ENCODE data around the gene ACOT12. TPM values are rescaled to one million over a fixed set of nuclear protein-coding genes. Genes with fewer than 3 reads are reported as not detected.

Gene ACOT12
- total RNA-seq, 4 donors from 2014 or later = 0.55 TPM; not detected in 3

DNA sequence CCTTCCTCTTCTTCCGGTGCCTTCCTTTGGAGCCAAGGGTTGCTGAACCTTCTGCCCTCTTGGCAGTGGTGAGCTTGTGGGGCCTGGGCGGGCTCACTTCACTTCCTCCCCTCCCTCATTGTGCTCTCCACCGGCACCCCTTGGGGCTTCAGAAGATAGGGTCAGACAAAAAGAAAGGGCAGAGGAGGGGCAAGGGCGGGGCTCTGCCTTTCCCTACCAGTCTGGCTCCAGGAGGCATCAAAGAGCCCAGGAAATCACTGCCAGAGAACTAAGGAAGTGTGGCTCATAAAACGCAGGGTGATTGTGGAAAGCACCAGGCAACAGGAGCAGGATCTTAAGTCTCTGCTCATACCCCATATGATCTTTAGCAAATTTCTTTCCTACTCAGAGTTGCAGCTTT lies 34.8 kb downstream of the ACOT12 start:
- Histone ChIP-seq H3K4me1 (no peaks in the 10 kb centered on the region), H3K4me3 (no peak overlapping the region), H3K9me3 (no peaks in the 10 kb centered on the region), H3K36me3 (no peaks in the 10 kb centered on the region), H3K27me3 (no peaks in the 10 kb centered on the region), H3K27ac (no peak overlapping the region)
- intact Hi-C loops (cut with DNase I; ENCODE audit: low total_unique reads) = no loop called here
- DNase-seq = no peak
- TF ChIP-seq, protein P1, sequence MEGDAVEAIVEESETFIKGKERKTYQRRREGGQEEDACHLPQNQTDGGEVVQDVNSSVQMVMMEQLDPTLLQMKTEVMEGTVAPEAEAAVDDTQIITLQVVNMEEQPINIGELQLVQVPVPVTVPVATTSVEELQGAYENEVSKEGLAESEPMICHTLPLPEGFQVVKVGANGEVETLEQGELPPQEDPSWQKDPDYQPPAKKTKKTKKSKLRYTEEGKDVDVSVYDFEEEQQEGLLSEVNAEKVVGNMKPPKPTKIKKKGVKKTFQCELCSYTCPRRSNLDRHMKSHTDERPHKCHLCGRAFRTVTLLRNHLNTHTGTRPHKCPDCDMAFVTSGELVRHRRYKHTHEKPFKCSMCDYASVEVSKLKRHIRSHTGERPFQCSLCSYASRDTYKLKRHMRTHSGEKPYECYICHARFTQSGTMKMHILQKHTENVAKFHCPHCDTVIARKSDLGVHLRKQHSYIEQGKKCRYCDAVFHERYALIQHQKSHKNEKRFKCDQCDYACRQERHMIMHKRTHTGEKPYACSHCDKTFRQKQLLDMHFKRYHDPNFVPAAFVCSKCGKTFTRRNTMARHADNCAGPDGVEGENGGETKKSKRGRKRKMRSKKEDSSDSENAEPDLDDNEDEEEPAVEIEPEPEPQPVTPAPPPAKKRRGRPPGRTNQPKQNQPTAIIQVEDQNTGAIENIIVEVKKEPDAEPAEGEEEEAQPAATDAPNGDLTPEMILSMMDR (IDR thresholded peaks at IDR 0.05) = no peak
- no peak for TF ChIP-seq POLR2A (IDR thresholded peaks at IDR 0.05)

DNA sequence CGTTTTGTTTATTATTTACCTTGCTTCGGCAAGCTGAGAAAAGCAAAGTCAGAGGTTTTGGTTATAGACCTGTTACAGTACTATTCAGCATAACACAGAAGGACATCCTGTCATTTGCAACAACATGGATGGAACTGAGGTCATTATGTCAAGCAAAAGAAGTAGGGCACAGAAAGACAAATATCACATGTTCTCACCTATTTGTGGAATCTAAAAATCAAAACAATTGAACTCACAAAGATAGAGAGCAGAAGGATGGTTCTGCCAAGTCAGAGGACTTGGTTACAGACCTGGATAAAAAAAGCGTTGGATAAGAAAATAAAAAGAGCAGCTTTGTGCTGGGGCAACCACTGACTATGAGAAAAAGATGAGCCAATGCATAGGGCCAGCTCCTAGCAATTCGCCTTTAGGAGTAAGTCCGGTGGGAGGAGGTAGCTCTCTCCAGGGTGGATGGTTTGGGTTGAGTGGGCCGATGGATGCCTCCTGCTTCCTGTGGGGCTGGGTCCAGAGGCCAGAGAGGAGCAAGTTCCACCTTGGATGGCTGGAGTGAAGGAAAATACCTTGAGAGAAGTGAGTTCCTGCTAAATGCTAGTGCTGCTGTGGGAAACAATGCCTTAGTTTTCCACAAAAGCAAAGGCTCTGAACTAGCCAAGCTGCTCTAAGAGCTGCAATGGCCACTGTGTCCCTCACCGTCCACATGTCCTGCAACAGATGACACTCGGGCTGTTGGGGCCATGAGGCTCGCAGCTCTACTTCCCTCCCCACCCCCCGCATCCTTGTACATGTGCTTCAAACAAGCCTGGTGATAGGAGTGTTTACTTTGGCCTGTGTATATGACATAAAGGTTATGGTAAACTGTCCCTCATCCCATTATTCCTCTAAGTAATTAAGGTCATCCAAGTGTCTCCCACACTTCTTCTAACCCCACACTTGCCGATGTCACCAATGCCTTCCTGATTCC lies 38.4 kb downstream of the ACOT12 start:
- no peak for DNase-seq
- intact Hi-C loops (cut with DNase I; ENCODE audit: low total_unique reads) = no loop called here
- H3K27me3 ChIP-seq = no peaks in the 10 kb centered on the region
- H3K9me3 ChIP-seq = no peaks in the 10 kb centered on the region
- H3K36me3 ChIP-seq = no peaks in the 10 kb centered on the region
- no peak overlapping the region for H3K27ac ChIP-seq
- no peak overlapping the region for H3K4me3 ChIP-seq
- no peaks in the 10 kb centered on the region for H3K4me1 ChIP-seq
- TF ChIP-seq, protein P1 (IDR thresholded peaks at IDR 0.05) = no peak
- TF ChIP-seq POLR2A (IDR thresholded peaks at IDR 0.05) = no peak

DNA sequence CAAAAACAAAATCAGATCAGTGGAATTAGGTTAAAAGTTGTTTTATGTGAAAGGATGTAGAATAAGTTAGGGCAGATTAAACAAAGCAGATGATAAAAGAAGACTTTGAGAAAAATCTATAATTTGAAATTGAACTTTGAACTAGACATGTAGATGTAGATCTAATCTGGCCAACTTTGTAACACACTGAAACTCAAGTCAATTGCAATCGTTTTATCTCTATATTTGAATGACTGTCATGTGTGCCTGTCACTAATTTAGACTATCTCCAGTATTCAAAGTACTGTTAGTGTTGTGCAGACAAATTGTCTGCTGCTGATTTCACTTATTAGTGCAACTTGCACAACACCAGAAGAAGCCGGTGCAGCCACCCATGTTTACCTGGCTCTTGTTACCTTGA lies 39.8 kb downstream of the ACOT12 start:
- TF ChIP-seq, protein P1 (IDR thresholded peaks at IDR 0.05) = no peak
- no peak for TF ChIP-seq POLR2A (IDR thresholded peaks at IDR 0.05)
- Histone ChIP-seq H3K36me3 (no peaks in the 10 kb centered on the region), H3K4me3 (no peak overlapping the region), H3K27me3 (no peaks in the 10 kb centered on the region), H3K9me3 (no peaks in the 10 kb centered on the region), H3K27ac (no peak overlapping the region), H3K4me1 (no peaks in the 10 kb centered on the region)
- DNase-seq = no peak
- intact Hi-C loops (cut with DNase I; ENCODE audit: low total_unique reads) = no loop called here

DNA sequence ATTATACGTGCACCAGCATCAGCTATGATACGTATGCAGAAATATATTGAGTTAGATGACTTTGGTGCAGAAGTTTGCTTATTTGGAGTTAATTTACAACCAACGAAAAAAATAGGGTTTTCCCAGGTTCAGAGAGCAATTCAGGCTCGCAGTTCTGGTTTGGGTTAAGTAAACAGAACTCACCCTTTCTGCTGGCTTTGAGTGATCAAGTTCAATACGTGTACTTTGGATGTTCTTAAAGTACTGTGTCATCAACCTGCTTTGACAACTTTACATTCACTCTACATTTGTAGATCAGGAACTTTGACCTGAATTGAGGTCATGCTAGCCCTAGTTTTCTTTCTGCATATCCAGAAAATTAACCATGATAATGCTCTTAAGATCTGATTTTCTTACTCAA lies 40.7 kb downstream of the ACOT12 start:
- H3K36me3 ChIP-seq = no peaks in the 10 kb centered on the region
- intact Hi-C loops (cut with DNase I; ENCODE audit: low total_unique reads) = no loop called here
- H3K27ac ChIP-seq = no peak overlapping the region
- no peak overlapping the region for H3K4me3 ChIP-seq
- H3K9me3 ChIP-seq = no peaks in the 10 kb centered on the region
- no peak for TF ChIP-seq POLR2A (IDR thresholded peaks at IDR 0.05)
- TF ChIP-seq, protein P1 (IDR thresholded peaks at IDR 0.05) = no peak
- no peaks in the 10 kb centered on the region for H3K4me1 ChIP-seq
- no peak for DNase-seq
- H3K27me3 ChIP-seq = no peaks in the 10 kb centered on the region

DNA sequence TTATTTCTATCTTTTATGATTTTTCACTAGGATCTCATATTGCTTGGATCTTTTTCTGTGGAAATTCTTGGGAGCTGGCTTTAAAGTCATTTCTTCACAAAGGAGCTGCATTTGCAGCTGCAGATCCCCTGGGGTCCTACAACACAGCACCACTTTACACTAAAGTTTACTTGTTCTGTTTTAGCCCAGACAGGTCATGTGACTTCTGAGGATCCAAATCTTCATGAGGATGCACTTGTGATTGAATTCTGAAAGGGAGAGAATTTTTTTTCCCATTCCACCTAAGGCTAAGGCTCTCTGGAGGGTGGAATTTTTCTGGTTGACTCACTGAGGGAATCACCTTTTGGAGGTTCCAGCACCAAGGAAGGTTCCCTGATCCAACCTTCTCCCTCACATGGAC lies 43.4 kb downstream of the ACOT12 start:
- Histone ChIP-seq H3K9me3 (no peaks in the 10 kb centered on the region), H3K4me3 (no peak overlapping the region), H3K27ac (no peak overlapping the region), H3K36me3 (no peaks in the 10 kb centered on the region), H3K27me3 (no peaks in the 10 kb centered on the region), H3K4me1 (no peaks in the 10 kb centered on the region)
- intact Hi-C loops (cut with DNase I; ENCODE audit: low total_unique reads) = no loop called here
- no peak for TF ChIP-seq POLR2A (IDR thresholded peaks at IDR 0.05)
- TF ChIP-seq, protein P1 (IDR thresholded peaks at IDR 0.05) = no peak
- DNase-seq = no peak

All from uterus (tissue), 4 donors.